Smooth muscle cell (in vitro differentiated cells): ENCODE results near the gene KRTAP9-2. TPM values are rescaled to one million over a fixed set of nuclear protein-coding genes. Genes with fewer than 3 reads are reported as not detected.
"Not testable (repeated sequence)": the region's sequence is repeated elsewhere in the genome, so short reads cannot be mapped to it uniquely, and the experiment has no call there.

Source experiments
- DNase-seq: peaks from one replicate; lab custom pipeline; 2025; ENCODE audit not compliant: unreplicated experiment; lab: John Stamatoyannopoulos, UW
- H2AFZ ChIP-seq: fragments of 200-600 bp; sonication (generic); 2 replicates; pipeline ENCODE4 v1.6.0; 2016; ENCODE audit warnings: antibody characterized with exemption, low read depth, mild to moderate bottlenecking
- H3F3A ChIP-seq: fragments of 200-600 bp; sonication (generic); 2 replicates; pipeline ENCODE4 v1.6.0; 2017; ENCODE audit warnings: antibody characterized with exemption, low read depth
- H3K27ac ChIP-seq: fragments of 200-600 bp; sonication (generic); 2 replicates; pipeline ENCODE4 v1.5.1; 2016; ENCODE audit warnings: low read depth, mild to moderate bottlenecking
- H3K27me3 ChIP-seq: fragments of 200-600 bp; sonication (generic); 2 replicates; pipeline ENCODE4 v1.6.1; 2016; ENCODE audit warnings: low read depth, mild to moderate bottlenecking
- H3K36me3 ChIP-seq: fragments of 200-600 bp; sonication (generic); 2 replicates; pipeline ENCODE4 v1.5.1; 2016; ENCODE audit warnings: low read depth
- H3K4me1 ChIP-seq: fragments of 200-600 bp; sonication (generic); 2 replicates; pipeline ENCODE4 v1.5.1; 2016; ENCODE audit warnings: low read depth
- H3K4me2 ChIP-seq: fragments of 200-600 bp; sonication (generic); 2 replicates; pipeline ENCODE4 v1.6.0; 2016; ENCODE audit warnings: mild to moderate bottlenecking
- H3K4me3 ChIP-seq: fragments of 200-600 bp; sonication (generic); 2 replicates; pipeline ENCODE4 v1.5.1; 2016; ENCODE audit warnings: mild to moderate bottlenecking
- H3K79me2 ChIP-seq: fragments of 200-600 bp; sonication (generic); 2 replicates; pipeline ENCODE4 v1.6.0; 2016; ENCODE audit warnings: low read depth, mild to moderate bottlenecking
- H3K9ac ChIP-seq: fragments of 200-600 bp; sonication (generic); 2 replicates; pipeline ENCODE4 v1.6.0; 2016; ENCODE audit warnings: low read depth
- H3K9me3 ChIP-seq: fragments of 200-600 bp; sonication (generic); replicated peaks from 2 replicates; pipeline ENCODE4 v1.5.1; 2016; ENCODE audit warnings: low read depth
- H4K20me1 ChIP-seq: fragments of 200-600 bp; sonication (generic); 2 replicates; pipeline ENCODE4 v1.6.0; 2016; ENCODE audit warnings: low read depth
- WGBS: methylation state at CpG from one replicate; pipeline ENCODE4 v1.1.7; 2016; ENCODE audit warnings: low lambda C conversion rate; 5-methylcytosine and 5-hydroxymethylcytosine counted together
- polyA plus RNA-seq: library from polyadenylated mRNA; unstranded; fragments of >200 nt; fragmentation: Nextera tagmentation; extraction: Ambion mirVana; gene quantifications from 2 replicates; pipeline ENCODE4 v1.2.1, GENCODE V29; 2016
- total RNA-seq: library from RNA; depleted of rRNA; stranded (reverse); fragments of >200 nt; gene quantifications from 2 replicates; pipeline ENCODE4 v1.2.3, GENCODE V29; 2014
- TF ChIP-seq, protein P1 (sequence below): fragments of 200-600 bp; sonication (generic); IDR thresholded peaks from 2 replicates; pipeline ENCODE4 v1.5.1; 2017; ENCODE audit warnings: borderline replicate concordance, mild to moderate bottlenecking, antibody characterized with exemption; ENCODE audit not compliant: insufficient read depth, poor library complexity, severe bottlenecking

KRTAP9-2 gene
- total and polyA plus RNA-seq, 2 experiments from 2014 or later = not detected

DNA sequence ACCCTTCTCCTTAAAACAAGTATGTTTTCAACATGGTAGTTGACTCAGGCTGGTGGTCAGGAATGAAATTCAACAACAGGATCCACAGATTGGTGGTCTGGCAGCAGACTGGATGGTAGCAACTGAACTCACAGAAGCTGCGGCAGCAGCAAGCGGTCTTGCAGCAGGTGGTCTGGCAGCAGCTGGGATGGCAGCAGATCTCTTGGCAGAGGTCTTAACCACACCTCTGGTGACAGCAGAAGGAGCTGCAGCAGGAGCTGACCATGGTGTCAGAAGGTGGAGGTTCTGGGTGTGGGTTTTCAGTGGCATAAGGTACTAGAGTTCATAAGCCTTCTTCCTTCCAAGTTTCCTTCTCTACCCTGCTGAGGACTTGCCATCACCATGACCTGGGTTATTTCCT lies 39.6 kb upstream of the KRTAP9-2 start:
- H3K27ac ChIP-seq = no peak overlapping the region
- WGBS = 92% methylated on average over 2 of the region's 2 CpGs
- H3K79me2 ChIP-seq = no peaks in the 10 kb centered on the region
- H3K4me1 ChIP-seq = no peaks in the 10 kb centered on the region
- no peak for DNase-seq
- peaks cover 9% of the 10 kb centered on the region for H3K27me3 ChIP-seq
- no peak overlapping the region for H2AFZ ChIP-seq
- no peaks in the 10 kb centered on the region for H3F3A ChIP-seq
- no peak overlapping the region for H3K9ac ChIP-seq
- H4K20me1 ChIP-seq = no peaks in the 10 kb centered on the region
- TF ChIP-seq, protein P1, sequence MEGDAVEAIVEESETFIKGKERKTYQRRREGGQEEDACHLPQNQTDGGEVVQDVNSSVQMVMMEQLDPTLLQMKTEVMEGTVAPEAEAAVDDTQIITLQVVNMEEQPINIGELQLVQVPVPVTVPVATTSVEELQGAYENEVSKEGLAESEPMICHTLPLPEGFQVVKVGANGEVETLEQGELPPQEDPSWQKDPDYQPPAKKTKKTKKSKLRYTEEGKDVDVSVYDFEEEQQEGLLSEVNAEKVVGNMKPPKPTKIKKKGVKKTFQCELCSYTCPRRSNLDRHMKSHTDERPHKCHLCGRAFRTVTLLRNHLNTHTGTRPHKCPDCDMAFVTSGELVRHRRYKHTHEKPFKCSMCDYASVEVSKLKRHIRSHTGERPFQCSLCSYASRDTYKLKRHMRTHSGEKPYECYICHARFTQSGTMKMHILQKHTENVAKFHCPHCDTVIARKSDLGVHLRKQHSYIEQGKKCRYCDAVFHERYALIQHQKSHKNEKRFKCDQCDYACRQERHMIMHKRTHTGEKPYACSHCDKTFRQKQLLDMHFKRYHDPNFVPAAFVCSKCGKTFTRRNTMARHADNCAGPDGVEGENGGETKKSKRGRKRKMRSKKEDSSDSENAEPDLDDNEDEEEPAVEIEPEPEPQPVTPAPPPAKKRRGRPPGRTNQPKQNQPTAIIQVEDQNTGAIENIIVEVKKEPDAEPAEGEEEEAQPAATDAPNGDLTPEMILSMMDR = no peak
- no peak overlapping the region for H3K4me3 ChIP-seq
- H3K4me2 ChIP-seq = no peak overlapping the region
- H3K36me3 ChIP-seq = no peaks in the 10 kb centered on the region
- H3K9me3 ChIP-seq = no peaks in the 10 kb centered on the region

DNA sequence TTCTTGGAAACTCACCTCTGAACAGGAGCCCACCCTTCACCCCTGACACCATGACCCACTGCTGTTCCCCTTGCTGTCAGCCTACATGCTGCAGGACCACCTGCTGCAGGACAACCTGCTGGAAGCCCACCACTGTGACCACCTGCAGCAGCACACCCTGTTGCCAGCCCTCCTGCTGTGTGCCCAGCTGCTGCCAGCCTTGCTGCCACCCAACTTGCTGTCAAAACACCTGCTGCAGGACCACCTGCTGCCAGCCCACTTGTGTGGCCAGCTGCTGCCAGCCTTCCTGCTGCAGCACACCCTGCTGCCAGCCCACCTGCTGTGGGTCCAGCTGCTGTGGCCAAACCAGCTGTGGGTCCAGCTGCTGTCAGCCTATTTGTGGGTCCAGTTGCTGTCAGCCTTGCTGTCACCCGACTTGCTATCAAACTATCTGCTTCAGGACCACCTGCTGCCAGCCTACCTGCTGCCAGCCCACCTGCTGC lies 36.6 kb upstream of the KRTAP9-2 start, which contains the start of gene KRTAP9-1:
Gene KRTAP9-1 (plus strand): TSS at position 51 of the 482 bp plus-strand sequence. CDS start 0 bp downstream, at position 51.
- not testable (repeated sequence) for H3K79me2 ChIP-seq, H2AFZ ChIP-seq, H3K4me1 ChIP-seq, H3K27ac ChIP-seq, H4K20me1 ChIP-seq, H3K4me2 ChIP-seq, H3K27me3 ChIP-seq, H3K9me3 ChIP-seq, H3K4me3 ChIP-seq, H3K36me3 ChIP-seq, H3F3A ChIP-seq, H3K9ac ChIP-seq, DNase-seq
- WGBS = 80% methylated on average over 1 of the region's 1 CpG

DNA sequence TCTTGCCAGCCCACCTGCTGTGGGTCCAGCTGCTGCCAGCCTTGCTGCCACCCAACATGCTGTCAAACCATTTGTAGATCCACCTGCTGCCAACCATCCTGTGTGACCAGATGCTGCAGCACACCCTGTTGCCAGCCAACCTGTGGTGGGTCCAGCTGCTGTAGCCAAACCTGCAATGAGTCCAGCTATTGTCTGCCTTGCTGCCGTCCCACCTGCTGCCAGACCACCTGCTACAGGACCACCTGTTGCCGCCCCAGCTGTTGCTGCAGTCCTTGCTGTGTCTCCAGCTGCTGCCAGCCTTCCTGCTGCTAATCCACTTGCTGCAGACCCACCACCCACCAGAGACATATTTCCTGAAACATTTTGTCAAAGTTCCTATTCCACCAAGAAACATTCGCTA lies 36.1 kb upstream of the KRTAP9-2 start:
- Histone ChIP-seq H3K36me3 (no peaks in the 10 kb centered on the region), H4K20me1 (no peaks in the 10 kb centered on the region), H3F3A (no peaks in the 10 kb centered on the region), H3K79me2 (no peaks in the 10 kb centered on the region), H3K9me3 (no peaks in the 10 kb centered on the region), H2AFZ (no peak overlapping the region), H3K27me3 (peaks cover 9% of the 10 kb centered on the region), H3K4me1 (no peaks in the 10 kb centered on the region), H3K27ac (no peak overlapping the region), H3K4me2 (no peak overlapping the region), H3K9ac (no peak overlapping the region), H3K4me3 (no peak overlapping the region)
- TF ChIP-seq, protein P1 = no peak
- no peak for DNase-seq
- WGBS = 85% methylated on average over 3 of the region's 3 CpGs

DNA sequence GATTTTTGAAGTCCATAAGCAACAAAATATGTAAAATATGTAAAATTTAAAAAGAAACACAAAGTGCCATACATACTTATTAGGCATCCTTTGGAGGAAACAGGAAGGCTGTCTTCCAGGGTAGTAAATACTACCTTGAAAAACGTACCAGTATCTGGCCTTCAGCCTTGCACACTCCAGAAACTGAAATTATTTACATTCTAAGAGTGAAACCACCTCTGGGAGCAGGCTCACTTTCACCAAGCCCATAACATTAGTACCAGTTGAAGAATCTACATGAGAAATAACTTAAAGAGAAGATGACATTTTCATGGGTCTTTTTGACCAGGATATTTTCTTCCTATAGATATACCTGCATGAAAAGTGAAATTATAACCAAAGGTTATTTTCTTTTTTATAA lies 30.4 kb upstream of the KRTAP9-2 start:
- Histone ChIP-seq H4K20me1 (no peaks in the 10 kb centered on the region), H3F3A (no peaks in the 10 kb centered on the region), H3K9me3 (peaks cover 3% of the 10 kb centered on the region), H3K27ac (no peak overlapping the region), H3K4me2 (no peak overlapping the region), H2AFZ (no peak overlapping the region), H3K4me1 (no peaks in the 10 kb centered on the region), H3K79me2 (no peaks in the 10 kb centered on the region), H3K9ac (no peak overlapping the region), H3K36me3 (no peaks in the 10 kb centered on the region), H3K4me3 (no peak overlapping the region), H3K27me3 (no peaks in the 10 kb centered on the region)
- TF ChIP-seq, protein P1 = no peak
- no peak for DNase-seq
- WGBS = 58% methylated on average over 1 of the region's 1 CpG
